Epithelial cell of umbilical artery (primary cell): ENCODE results near the gene AFM. TPM values are rescaled to one million over a fixed set of nuclear protein-coding genes. Genes with fewer than 3 reads are reported as not detected.

Source experiments
- total RNA-seq: library from RNA; depleted of rRNA; stranded (reverse); fragments of >200 nt; gene quantifications from 2 replicates; pipeline ENCODE4 v1.2.3, GENCODE V29; 2014

AFM gene
- total RNA-seq: not detected in 2 replicates

GRCh38 chr4:73481358-73481757 is at the start of gene AFM:
Gene AFM (plus strand): TSS chr4:73481745. CDS start chr4:73481776, 31 bp downstream.

GRCh38 chr4:73435984-73436383 is 45.6 kb upstream of the AFM start, which contains the start of gene AFP:
Gene AFP (plus strand): TSS chr4:73436221. CDS start chr4:73436263, 42 bp downstream.

Other genes with a start within 250 kb of the AFM start
- gene ANKRD17, start 222.9 kb upstream of the AFM start, total RNA-seq: 38.0 and 47.1 TPM in 2 replicates
- gene ALB, start 77.5 kb upstream of the AFM start, total RNA-seq: not detected in 2 replicates
- gene AFP, start 45.5 kb upstream of the AFM start, total RNA-seq: not detected in 2 replicates
- under 0.01 TPM in 1 of 2 replicates, not detected in the other for gene RASSF6, start 138.7 kb downstream of the AFM start, total RNA-seq